ENCODE data around the gene TTLL5. TPM values are rescaled to one million over a fixed set of nuclear protein-coding genes. Genes with fewer than 3 reads are reported as not detected.

Gene TTLL5
- total and polyA plus RNA-seq, 9 of the 15 experiments (the other 6 are each of a cell fraction or from before 2014, with no cell fraction given) = 4.1 to 18.9 (median 12.6) TPM

- no peaks in the 10 kb centered on the region for H3K79me2 ChIP-seq (ENCODE audit: control insufficient read depth, insufficient read depth, low read length)
- no peak for DNase-seq (ENCODE audit: extremely low read depth in 1 of 4, low spot score in 3 of 4)
- no peaks in the 10 kb centered on the region for H3K36me3 ChIP-seq (ENCODE audit: control insufficient read depth, insufficient read depth, low read length)
- H3K4me3 ChIP-seq = no peak overlapping the region
- intact Hi-C loops (cut with micrococcal nuclease) (no loop called here), in situ Hi-C loops (cut with MboI) (no loop called here)
- 24% methylated on average over 4 of the region's 4 CpGs for WGBS (ENCODE audit: insufficient coverage, low coverage, missing lambda C conversion rate)
- no peaks in the 10 kb centered on the region for H4K20me1 ChIP-seq (replicated peaks; ENCODE audit: control insufficient read depth, insufficient read depth, low read length)
- FAIRE-seq = no peak
- no peak overlapping the region for H3K4me2 ChIP-seq (ENCODE audit: insufficient read depth, low read length)
- H3K27ac ChIP-seq (ENCODE audit: extremely low read depth, low read depth, low read length) = no peak overlapping the region
- H3K9ac ChIP-seq (ENCODE audit: insufficient read depth in 1 of 2, low read depth in 2 of 2, low read length in 2 of 2) = no peak overlapping the region
- no TSS peak for BruUV-seq (replicated peaks)
- TF ChIP-seq PPARD (CRISPR knock-in tag; IDR thresholded peaks at IDR 0.05) (no peak), EZH2 (IDR thresholded peaks at IDR 0.05; ENCODE audit: borderline replicate concordance, low read depth, low read length) (no peak), BCL6 (CRISPR knock-in tag; IDR thresholded peaks at IDR 0.05) (no peak), ZNF449 (CRISPR knock-in tag; IDR thresholded peaks at IDR 0.05) (no peak), ZNF785 (CRISPR knock-in tag; IDR thresholded peaks at IDR 0.05) (no peak), SLC30A9 (CRISPR knock-in tag; IDR thresholded peaks at IDR 0.05) (no peak), CHD2 (IDR thresholded peaks at IDR 0.05; ENCODE audit: low read depth, low read length) (no peak), ETS2 (tag; IDR thresholded peaks at IDR 0.05; ENCODE audit: borderline replicate concordance, poor library complexity, severe bottlenecking) (no peak), FOXJ2 (tag; IDR thresholded peaks at IDR 0.05) (no peak)
- CTCF ChIA-PET (ENCODE audit: low intra/inter-chr PET ratio) = no interaction called here
- H3K4me1 ChIP-seq (replicated peaks in 1 of 2; ENCODE audit: control insufficient read depth in 2 of 2, insufficient read depth in 2 of 2, low read length in 2 of 2) = no peaks in the 10 kb centered on the region
- POLR2A ChIA-PET = interaction anchor here (1.3 kb wide), 1 partner anchor 11 kb away, joined by 4 read pairs; no protein-coding TSS in a partner anchor
- no peaks in the 10 kb centered on the region for H3K9me1 ChIP-seq (ENCODE audit: control insufficient read depth, insufficient read depth, low read length)
- H3K27me3 ChIP-seq (ENCODE audit: control insufficient read depth in 2 of 2, insufficient read depth in 2 of 2, low read length in 2 of 2) = no peaks in the 10 kb centered on the region
- no peaks in the 10 kb centered on the region for H3K9me3 ChIP-seq (replicated peaks; ENCODE audit: control insufficient read depth, insufficient read depth, low read depth, low read length)
- H2AFZ ChIP-seq (ENCODE audit: low read depth, low read length) = no peak overlapping the region
- ATAC-seq = no peak
Observed at GRCh38 chr14:75968456-75968855, 307.4 kb downstream of the TTLL5 start.
